Measurements from ENCODE around the gene CCT5.

Gene CCT5

GRCh38 chr5:10289353-10289752 lies 39.3 kb downstream of the CCT5 start:
- DNase-seq (ENCODE audit: low read depth) = peak; percentile 49
- TF ChIP-seq CTCF (conservative IDR thresholded peaks at IDR 0.05; ENCODE audit: control insufficient read depth, insufficient read depth, low read depth, low read length) = peak; percentile 0

GRCh38 chr5:10289991-10290390 lies 39.9 kb downstream of the CCT5 start:
- no peak for TF ChIP-seq CTCF (conservative IDR thresholded peaks at IDR 0.05; ENCODE audit: control insufficient read depth, insufficient read depth, low read depth, low read length)
- H3K4me3 ChIP-seq (ENCODE audit: control insufficient read depth, low read depth, low read length) = no peak overlapping the region
- DNase-seq (ENCODE audit: low read depth) = no peak

More at GRCh38 chr5:10289353-10289752, 39.3 kb downstream of the CCT5 start:
- H3K4me3 ChIP-seq (ENCODE audit: control insufficient read depth, low read depth, low read length) = no peak overlapping the region

- H3K4me3 ChIP-seq (ENCODE audit: control insufficient read depth, low read depth, low read length) = no peak overlapping the region
- no peak for DNase-seq (ENCODE audit: low read depth)
- no peak for TF ChIP-seq CTCF (conservative IDR thresholded peaks at IDR 0.05; ENCODE audit: control insufficient read depth, insufficient read depth, low read depth, low read length)
These were observed 40.4 kb downstream of the CCT5 start for GRCh38 chr5:10290438-10290837.

DNA sequence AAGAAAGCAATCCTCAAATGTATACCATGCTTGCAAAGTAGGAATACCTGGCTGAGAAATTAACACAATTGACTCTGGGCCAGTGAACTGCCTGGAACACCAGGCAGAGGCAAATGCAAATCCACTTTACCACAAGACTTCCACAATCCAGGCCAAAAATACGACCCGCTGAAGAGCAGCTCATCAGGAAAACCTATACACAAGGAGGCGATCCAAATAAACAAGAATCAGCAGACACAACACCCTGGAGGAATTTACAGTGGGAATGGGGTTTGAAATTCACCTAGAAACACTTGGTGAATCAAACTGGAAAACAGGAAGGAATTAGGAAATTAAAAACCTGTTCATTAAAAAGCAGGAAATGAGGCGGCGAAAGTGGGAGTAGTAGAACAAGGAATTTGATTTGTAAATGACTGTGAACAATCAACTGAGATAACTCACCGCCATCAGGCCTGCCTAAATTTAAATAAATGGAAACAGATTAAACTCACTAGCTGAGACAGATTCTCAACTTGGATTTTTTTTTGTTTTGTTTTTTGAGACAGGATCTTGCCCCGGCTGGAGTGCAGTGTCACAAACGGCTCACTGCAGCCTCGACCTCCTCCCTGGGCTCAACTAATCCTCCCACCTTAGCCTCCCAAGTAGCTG lies 41.7 kb downstream of the CCT5 start:
- H3K4me3 ChIP-seq (ENCODE audit: control insufficient read depth, low read depth, low read length) = no peak overlapping the region
- no peak for DNase-seq (ENCODE audit: low read depth)
- TF ChIP-seq CTCF (conservative IDR thresholded peaks at IDR 0.05; ENCODE audit: control insufficient read depth, insufficient read depth, low read depth, low read length) = no peak

DNA sequence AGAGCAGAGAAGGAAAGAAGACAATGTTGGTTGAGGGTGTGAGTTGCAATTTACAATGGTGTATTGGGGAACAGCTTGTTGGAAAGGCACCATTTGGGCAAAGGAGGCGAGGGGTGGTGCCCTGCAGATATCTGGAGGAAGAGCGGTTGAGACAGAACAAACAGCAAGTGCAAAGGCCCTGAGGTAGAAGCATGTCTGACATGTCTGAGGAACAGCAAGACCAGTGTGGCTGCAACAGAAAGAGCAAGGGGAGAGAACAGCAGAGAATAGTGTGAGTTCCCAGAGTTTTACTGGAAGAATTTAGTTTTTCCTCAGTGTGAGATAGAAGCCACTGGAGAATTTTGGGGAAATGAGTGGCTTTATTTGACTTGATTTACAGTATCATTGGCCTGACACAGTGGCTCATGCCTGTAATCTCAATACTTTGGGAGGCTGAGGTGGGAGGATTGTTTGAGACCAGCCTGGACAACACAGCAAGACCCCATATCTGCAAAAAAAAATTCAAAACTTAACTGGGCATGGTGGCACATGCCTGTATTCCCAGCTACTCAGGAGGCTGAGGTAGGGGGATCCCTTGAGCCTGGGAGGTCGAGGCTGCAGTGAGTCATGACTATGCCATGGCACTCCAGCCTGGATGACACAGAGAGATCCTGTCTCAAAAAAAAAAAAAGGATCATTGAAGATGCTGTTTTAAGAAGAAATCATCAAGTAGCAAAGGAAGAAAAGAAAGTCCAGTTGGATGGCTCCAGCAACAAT lies 44.0 kb downstream of the CCT5 start:
- no peak for TF ChIP-seq CTCF (conservative IDR thresholded peaks at IDR 0.05; ENCODE audit: control insufficient read depth, insufficient read depth, low read depth, low read length)
- no peak overlapping the region for H3K4me3 ChIP-seq (ENCODE audit: control insufficient read depth, low read depth, low read length)
- peak; percentile 27 for DNase-seq (ENCODE audit: low read depth)

DNA sequence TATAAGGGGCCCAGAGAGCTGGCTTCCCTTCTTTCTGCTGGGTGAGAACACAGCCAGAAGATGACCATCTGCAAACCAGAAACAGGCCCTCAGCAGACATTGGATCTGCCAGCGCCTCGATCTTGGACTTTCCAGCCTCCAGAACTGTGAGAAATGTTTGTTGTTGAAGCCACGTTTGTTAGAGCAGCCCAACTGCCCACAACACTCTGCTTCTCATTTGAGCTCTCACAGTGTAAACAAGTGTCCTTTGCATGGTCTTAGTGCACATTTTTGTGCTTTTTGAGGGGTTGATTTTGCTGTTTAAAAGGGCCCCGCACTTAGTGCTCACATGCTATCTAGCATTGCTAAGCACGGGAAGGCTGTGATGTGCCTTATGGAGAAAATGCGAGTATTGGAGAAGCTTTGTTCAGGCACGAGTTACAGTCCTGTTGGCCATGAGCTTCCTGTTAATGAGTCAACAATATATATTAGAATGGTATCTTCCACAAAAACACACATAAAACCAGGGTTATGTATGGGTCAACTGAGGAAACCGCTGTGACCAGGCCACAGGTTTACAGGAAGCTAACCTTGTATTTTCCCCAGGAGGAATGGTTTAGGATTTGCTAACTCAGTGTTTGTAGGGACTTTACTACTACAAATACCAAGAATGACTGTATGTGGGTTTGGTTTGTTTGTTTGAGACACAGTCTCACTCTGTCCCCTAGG lies 45.7 kb downstream of the CCT5 start:
- no peak for DNase-seq (ENCODE audit: low read depth)
- no peak for TF ChIP-seq CTCF (conservative IDR thresholded peaks at IDR 0.05; ENCODE audit: control insufficient read depth, insufficient read depth, low read depth, low read length)
- H3K4me3 ChIP-seq (ENCODE audit: control insufficient read depth, low read depth, low read length) = no peak overlapping the region
